A673 (cell line): ENCODE data around the gene GABRA1. TPM values are rescaled to one million over a fixed set of nuclear protein-coding genes. Genes with fewer than 3 reads are reported as not detected.

ENCODE experiments used
- BruUV-seq: library from RNA; stranded (reverse); fragments of 400-500 nt; replicated peaks from 2 replicates; lab custom pipeline; 2021; lab: Mats Ljungman, UMichigan
- CTCF ChIA-PET: fragments of 300-600 bp; sonication (Branson Sonifier 250); formaldehyde crosslinking; loops from one replicate; lab custom pipeline; 2022; ENCODE audit warnings: antibody characterized with exemption; lab: Charles Lee
- POLR2A ChIA-PET: fragments of 300-600 bp; sonication (Branson Sonifier 250); formaldehyde crosslinking; loops from one replicate; lab custom pipeline; 2022; ENCODE audit warnings: antibody characterized with exemption; ENCODE audit not compliant: low non-redundant PET; lab: Charles Lee
- DNase-seq: peaks from one replicate; pipeline ENCODE4 v3.0.0-alpha.2; 2015; ENCODE audit warnings: low spot score
- H3K27ac ChIP-seq: fragments of 200-600 bp; sonication (generic); 2 replicates; pipeline ENCODE4 v1.5.1; 2016; ENCODE audit warnings: mixed run types, low read depth, mild to moderate bottlenecking, mixed read lengths, antibody characterized with exemption, low read length; ENCODE audit not compliant: poor library complexity, severe bottlenecking
- H3K27me3 ChIP-seq: fragments of 200-600 bp; sonication (generic); replicated peaks from 2 replicates; pipeline ENCODE4 v1.6.1; 2017; ENCODE audit warnings: mixed run types, low read depth, mild to moderate bottlenecking, mixed read lengths, antibody characterized with exemption, low read length; ENCODE audit not compliant: insufficient read depth, poor library complexity
- H3K36me3 ChIP-seq: fragments of 200-600 bp; sonication (generic); 2 replicates; pipeline ENCODE4 v1.6.1; 2016; ENCODE audit warnings: mixed run types, mild to moderate bottlenecking, mixed read lengths, antibody characterized with exemption, low read length; ENCODE audit not compliant: insufficient read depth, poor library complexity, severe bottlenecking
- H3K4me1 ChIP-seq: fragments of 200-600 bp; sonication (generic); 2 replicates; pipeline ENCODE4 v1.6.1; 2017; ENCODE audit warnings: mixed run types, mild to moderate bottlenecking, mixed read lengths, antibody characterized with exemption, low read length; ENCODE audit not compliant: insufficient read depth, poor library complexity, severe bottlenecking
- H3K4me3 ChIP-seq: fragments of 200-600 bp; sonication (generic); 2 replicates; pipeline ENCODE4 v1.5.1; 2016; ENCODE audit warnings: low read depth, mixed run types, mild to moderate bottlenecking, mixed read lengths, low read length; ENCODE audit not compliant: poor library complexity, severe bottlenecking
- H3K9me3 ChIP-seq: fragments of 200-600 bp; sonication (generic); 2 replicates; pipeline ENCODE4 v1.6.1; 2016; ENCODE audit warnings: mixed run types, low read depth, mild to moderate bottlenecking, mixed read lengths, antibody characterized with exemption, low read length; ENCODE audit not compliant: poor library complexity, severe bottlenecking
- EZH2 ChIP-seq: fragments of 200-600 bp; sonication (generic); IDR thresholded peaks from 2 replicates; pipeline ENCODE4 v1.6.1; 2017; ENCODE audit warnings: borderline replicate concordance, low read depth, mild to moderate bottlenecking, mixed read lengths, antibody characterized with exemption, low read length; ENCODE audit not compliant: poor library complexity, severe bottlenecking
- intact Hi-C: fragments of 100-400 bp; cut with micrococcal nuclease; formaldehyde crosslinking; loops from one replicate; pipeline ENCODE4 v1.10.0; 2022; ENCODE audit not compliant: unreplicated experiment
- total RNA-seq: library from RNA; stranded (reverse); gene quantifications from 2 replicates; pipeline ENCODE4 v1.2.3, GENCODE V29; 2021
- TF ChIP-seq, protein P1 (sequence below): fragments of 300-800, 200-600 bp; sonication (generic); conservative IDR thresholded peaks from 2 replicates; pipeline ENCODE4 v1.5.1; 2017; ENCODE audit warnings: low read depth, mild to moderate bottlenecking, antibody characterized with exemption, low read length, moderate library complexity, mixed read lengths

Gene GABRA1
- total RNA-seq, 1 experiment from 2014 or later: not detected

DNA sequence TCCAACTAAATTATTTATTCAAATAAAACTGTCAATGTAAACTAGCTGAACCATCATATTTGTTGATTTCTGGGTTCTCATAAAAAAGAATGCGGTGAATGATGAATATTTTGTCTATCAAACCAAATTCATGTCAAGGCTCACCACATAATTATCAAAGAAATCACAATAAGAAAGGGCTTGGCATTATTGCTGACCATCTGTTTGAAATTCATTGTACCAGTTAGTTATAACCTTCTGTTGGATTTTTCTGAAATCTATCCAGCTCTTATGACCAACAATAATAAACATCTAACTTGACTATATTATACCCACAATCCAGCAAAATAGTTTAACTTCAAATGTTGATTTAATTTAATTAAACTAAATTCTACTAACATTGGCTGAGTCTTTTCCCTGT lies 53.1 kb downstream of the GABRA1 start:
- Histone ChIP-seq H3K27ac (no peak overlapping the region), H3K4me1 (no peaks in the 10 kb centered on the region), H3K9me3 (no peaks in the 10 kb centered on the region), H3K4me3 (no peak overlapping the region), H3K36me3 (no peaks in the 10 kb centered on the region), H3K27me3 (no peaks in the 10 kb centered on the region)
- TF ChIP-seq EZH2: no peak
- TF ChIP-seq, protein P1, sequence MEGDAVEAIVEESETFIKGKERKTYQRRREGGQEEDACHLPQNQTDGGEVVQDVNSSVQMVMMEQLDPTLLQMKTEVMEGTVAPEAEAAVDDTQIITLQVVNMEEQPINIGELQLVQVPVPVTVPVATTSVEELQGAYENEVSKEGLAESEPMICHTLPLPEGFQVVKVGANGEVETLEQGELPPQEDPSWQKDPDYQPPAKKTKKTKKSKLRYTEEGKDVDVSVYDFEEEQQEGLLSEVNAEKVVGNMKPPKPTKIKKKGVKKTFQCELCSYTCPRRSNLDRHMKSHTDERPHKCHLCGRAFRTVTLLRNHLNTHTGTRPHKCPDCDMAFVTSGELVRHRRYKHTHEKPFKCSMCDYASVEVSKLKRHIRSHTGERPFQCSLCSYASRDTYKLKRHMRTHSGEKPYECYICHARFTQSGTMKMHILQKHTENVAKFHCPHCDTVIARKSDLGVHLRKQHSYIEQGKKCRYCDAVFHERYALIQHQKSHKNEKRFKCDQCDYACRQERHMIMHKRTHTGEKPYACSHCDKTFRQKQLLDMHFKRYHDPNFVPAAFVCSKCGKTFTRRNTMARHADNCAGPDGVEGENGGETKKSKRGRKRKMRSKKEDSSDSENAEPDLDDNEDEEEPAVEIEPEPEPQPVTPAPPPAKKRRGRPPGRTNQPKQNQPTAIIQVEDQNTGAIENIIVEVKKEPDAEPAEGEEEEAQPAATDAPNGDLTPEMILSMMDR: no peak
- POLR2A ChIA-PET: no interaction called here
- intact Hi-C loops: no loop called here
- CTCF ChIA-PET: no interaction called here
- no peak for DNase-seq
- no TSS peak for BruUV-seq

DNA sequence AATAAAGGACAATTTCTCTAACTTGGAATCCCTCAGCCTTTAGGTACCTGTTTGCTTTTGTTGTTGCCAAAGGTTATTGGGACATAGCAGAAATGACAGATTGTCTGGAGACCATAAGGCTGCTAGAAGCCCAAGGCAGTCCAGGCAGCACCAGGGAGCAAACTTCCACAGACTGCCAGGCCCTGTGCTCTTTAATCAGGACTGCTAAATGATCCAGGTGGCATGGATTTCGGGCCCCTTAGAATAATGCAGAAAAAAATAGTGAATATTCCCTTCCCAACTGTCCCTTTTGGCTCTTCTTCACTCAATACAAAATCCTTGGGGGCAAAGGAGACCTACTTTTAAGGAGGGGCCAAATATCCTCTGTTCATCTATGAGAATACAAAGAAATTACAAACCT lies 73.9 kb downstream of the GABRA1 start:
- POLR2A ChIA-PET: no interaction called here
- no peak overlapping the region for H3K27ac ChIP-seq
- no peak for DNase-seq
- no TSS peak for BruUV-seq
- H3K4me3 ChIP-seq: no peak overlapping the region
- intact Hi-C loops: no loop called here
- TF ChIP-seq, protein P1: no peak
- TF ChIP-seq EZH2: no peak
- H3K36me3 ChIP-seq: no peaks in the 10 kb centered on the region
- CTCF ChIA-PET: no interaction called here
- no peaks in the 10 kb centered on the region for H3K4me1 ChIP-seq
- no peaks in the 10 kb centered on the region for H3K9me3 ChIP-seq
- peaks cover 8% of the 10 kb centered on the region for H3K27me3 ChIP-seq

DNA sequence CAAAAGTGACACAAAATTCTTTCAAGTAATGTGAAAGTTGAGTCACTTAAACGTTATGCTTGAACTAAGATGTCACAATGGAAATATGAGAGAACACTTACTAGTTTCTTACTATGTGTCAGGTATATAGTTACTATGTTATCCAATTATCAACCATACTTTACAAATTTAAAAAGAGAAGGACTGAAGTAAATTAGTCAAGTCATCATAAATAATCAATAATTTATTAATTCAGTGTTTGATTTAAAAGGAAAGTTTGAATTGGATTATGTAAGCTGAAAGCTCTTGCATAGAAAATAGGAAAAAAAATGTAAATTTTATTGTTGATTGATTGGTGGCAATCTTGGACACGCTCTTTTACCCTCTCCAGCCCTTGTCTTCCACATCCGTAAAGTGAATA lies 76.3 kb downstream of the GABRA1 start:
- Histone ChIP-seq H3K27ac (no peak overlapping the region), H3K36me3 (no peaks in the 10 kb centered on the region), H3K9me3 (no peaks in the 10 kb centered on the region), H3K4me1 (no peaks in the 10 kb centered on the region), H3K4me3 (no peak overlapping the region), H3K27me3 (peaks cover 8% of the 10 kb centered on the region)
- TF ChIP-seq, protein P1: no peak
- TF ChIP-seq EZH2: no peak
- ChIA-PET POLR2A (no interaction called here), CTCF (no interaction called here)
- no peak for DNase-seq
- BruUV-seq: no TSS peak
- intact Hi-C loops: no loop called here
